ENCODE measurements around the gene CCSER1.

CCSER1 gene

DNA sequence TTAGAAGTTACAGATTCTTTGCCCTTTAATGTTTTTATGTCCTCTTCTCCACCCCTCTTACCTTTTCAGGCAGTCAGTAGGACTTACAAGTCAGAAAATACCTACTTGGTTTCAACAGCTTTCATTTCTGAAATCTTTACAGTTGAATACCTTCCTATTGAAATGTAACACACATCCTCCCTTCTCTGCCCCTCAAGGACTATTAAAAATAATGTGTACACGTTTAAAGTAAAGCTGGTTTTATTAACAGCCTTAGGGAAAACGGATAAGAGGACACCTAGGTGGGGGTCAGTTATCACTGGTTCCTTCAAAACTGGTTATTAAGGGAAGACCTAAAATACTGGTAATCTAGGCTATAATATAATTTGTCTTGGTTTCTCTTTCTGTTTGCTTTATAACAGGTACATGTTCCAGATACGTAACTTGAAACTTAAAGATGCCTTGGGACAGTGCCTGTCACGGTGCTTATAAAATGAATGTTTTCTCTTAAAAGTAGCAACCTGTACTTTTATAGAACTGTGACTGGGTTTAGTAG is 1.8 kb downstream of the CCSER1 start:
- DNase-seq (ENCODE audit: low spot score), result no peak

DNA sequence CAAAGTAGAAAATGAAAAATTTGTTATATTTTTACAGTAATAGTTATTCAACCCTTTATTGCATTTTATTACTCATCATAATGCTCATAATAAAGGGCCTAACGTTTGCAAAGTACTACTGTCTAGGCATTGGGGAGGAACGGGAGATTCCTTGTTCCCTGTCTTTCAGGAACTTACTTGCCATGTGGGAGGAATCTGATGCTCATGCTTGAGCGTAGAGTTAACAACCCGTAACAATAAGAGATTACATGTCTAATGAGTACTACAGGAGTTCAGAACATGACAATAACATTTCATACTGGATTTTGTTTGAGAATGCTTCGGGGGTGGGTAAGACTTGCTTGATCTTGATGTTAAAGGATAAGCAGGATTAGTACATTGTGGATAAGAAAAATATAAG is 2.9 kb downstream of the CCSER1 start:
- no peak for DNase-seq (ENCODE audit: low spot score)

DNA sequence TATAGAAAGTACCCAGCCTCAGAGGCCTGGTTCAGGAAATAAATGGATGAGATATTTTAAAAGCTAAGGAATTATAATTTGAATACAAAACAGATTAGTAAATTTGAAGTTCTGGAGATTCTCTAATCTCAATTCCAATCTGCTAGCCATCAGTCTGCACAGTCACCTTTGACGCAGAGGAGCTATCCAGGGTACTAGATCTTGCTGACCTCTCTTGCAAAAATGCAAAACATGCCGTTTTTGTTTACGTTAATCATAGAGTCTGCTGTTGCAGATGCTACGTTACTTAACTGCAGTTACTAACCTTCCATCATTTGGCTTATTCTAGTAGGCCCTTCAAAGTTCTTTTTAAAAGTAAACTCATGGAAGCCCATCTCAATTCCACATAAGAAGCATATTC is 10.4 kb downstream of the CCSER1 start:
- no peak for DNase-seq (ENCODE audit: low spot score)

DNA sequence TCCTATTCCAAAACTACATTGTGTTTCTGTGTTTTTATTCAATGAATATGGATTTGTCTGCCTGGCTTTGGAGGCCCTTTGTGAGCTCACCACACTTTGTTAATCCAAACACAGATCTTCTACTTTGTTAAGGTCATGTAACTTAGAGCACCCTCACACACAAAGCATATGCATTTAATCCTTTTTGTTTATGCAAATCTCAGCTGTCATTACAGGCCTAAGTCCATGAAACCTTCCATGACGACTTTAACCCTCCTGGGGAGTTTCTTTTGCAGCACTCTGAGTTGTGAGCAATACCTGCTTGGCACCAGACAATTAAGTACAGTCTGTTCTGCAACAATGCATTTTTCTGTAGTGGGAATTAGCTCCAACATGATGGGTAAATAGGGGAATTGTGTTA is 14.9 kb downstream of the CCSER1 start:
- no peak for DNase-seq (ENCODE audit: low spot score)

DNA sequence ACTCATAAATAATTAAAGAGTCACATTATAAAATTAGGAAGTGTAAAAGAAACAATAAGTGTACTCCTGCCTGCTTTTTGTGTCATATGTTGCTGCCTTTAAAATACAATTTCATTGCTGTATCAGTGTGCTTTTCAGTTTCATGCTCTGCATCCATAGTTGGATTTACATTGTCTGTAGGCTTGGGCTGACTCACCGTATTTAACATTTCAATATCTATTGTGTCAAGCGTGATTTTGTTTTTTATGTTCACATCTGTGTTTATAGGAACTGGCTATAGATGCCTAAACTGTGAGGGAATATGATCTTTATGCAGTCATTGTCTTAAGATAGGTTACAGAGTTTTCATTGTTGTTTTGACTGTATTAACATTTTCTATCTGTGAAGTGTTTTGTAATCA is 18.1 kb downstream of the CCSER1 start:
- no peak for DNase-seq (ENCODE audit: low spot score)

DNA sequence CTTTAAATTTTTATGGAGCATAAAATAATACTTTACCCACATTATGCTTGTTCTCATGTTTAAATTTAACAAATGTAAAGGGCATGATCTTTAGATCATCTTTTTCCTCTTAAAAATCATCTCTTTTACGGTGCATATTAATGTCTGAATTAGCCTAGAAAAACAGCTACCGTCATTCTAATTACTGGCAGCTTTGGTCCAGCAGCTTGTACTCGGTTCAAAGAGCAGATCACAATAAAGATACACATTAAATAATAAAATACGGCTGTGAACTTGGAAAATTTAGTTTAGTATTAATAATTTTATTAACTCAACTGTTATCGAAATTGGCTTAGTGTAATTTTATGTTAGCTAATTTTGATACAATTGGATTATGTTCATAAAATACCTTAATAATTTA is 19.1 kb downstream of the CCSER1 start:
- no peak for DNase-seq (ENCODE audit: low spot score)

DNA sequence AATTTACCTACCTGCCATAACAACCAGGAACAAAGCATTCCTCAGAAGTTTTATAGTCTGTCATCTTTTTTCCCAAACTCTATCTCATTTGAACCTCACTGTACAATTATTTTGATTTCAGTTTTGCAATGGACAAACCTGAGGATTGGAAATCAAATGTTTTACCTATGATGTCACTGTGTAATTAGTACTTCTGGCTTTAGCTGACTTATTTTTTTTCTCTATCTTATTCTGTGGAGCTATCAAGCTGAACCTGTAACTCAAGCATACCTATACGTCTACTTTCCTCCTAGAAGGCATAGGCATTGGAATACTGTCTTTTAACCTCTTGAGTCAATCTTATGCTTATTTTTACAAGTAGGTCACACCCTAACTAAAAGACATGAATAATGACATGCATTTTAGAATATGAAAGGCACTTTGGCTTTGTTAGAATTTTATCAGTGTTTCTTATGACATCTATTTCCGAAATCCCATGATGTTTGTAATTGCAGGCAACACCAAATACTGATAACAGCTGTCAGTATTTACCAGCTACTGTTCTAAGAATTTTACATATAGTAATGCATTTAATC is 21.5 kb downstream of the CCSER1 start:
- no peak for DNase-seq (ENCODE audit: low spot score)

DNA sequence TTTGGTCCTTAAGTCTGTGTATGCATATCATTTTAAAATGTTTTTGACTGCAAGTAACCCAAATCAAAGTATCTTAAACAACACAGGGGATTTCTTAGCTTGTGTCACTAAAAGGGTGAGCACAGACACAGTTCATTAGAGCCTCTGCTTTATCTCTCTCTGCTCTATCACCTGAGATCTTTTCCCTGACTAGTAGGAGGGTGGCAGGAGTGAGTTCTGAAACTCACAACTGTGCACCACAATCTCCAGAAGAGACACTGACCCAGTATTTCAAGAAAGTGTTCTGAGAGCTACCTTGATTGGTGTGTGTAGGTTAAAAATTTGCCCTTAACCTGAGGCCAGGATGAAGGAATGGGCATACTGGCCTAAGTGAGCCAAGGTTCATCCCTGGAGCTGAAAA is 24.8 kb downstream of the CCSER1 start:
- DNase-seq (ENCODE audit: low spot score), result no peak

DNA sequence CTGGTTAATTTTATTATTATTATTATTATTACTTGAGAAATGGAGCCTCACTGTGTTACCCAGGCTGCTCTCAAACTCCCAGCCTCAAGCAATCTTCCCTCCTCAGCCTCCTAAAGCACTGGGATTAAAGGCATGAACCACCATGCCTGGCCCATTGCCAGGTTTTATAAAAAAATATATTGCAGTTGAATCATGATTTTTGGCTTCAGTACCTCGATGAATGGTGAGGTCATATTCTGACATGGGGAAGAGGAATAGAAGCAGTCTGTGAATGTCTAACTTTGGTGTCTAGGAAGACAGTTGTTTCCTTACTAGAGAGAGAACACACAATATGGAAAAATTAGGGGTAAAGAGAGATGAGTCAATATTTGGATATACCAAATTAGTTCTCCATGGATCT is 32.0 kb downstream of the CCSER1 start:
- DNase-seq (ENCODE audit: low spot score), result no peak

DNA sequence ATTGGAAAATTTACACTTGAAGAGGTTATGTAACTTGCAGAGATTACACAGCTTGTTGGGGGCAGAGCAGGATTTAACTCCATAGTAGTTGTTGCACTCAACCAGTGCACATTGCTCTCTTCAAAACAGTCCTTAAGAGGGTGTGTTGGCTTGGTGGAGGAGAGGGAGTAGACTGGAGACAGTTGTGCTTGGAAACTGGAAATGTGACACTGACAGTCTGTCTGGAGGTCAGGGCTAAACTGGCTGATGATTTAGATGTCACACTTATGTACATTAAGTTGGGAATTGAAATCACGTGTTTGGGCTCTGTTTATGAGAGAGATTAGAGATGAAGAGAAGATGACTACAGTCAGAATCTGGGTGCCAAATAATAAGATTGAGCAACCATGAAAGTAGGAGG is 32.9 kb downstream of the CCSER1 start:
- no peak for DNase-seq (ENCODE audit: low spot score)

DNA sequence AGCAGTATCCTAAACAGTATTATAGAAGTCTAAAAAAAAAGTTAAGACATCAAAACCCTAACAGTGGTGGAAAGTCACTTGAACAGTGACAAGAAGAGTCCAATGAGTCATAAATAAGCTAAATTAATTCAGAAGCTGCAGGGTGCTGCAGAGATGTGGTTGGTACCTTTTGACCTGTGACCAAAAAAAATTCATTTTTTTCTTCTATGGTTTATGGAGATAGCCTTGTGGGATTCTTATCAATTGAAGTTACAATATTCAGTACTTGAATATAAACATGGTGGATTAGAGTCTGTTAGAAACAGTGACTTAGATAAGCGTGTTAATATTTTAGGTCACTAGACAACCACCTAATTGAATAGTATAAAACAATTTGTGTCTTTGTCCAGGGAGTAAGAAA is 35.4 kb downstream of the CCSER1 start:
- DNase-seq (ENCODE audit: low spot score), result no peak

DNA sequence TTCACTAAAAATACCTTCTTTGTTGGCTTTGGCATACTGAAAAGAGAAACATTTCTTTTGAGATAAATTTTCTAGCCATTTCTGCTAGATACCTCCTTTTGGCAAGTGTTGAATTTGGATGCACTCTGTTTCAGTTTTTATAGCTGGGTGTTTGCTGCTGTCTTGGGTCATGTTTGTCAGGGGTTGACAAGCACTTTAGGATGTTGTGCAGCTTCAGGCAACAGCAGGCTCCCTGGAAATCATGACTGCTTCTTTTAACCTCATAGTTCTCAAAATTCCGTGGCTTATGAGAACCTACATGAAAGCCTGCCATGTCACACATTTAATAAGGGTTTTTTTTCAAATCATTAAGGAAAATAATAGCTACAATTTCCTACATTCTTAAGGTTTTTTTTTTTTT is 36.7 kb downstream of the CCSER1 start:
- DNase-seq (ENCODE audit: low spot score), result no peak

DNA sequence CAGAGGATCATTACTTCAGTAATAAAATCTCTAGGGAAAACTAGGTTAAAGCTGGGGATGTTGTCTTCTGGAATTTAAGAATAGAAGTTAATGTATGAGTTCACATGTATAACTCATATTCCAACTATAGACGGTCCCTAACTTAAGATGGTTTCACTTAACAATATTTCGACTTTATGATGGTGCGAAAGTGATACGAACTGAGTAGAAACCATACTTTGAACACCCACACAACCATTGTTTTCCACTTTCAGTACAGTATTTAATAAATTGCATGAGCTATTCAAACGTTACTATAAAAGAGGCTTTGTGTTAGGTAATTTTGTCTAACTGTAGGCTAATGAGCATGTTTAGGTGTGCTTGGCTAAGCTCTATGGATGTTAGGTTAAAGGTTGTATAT is 38.7 kb downstream of the CCSER1 start:
- DNase-seq (ENCODE audit: low spot score), result no peak

DNA sequence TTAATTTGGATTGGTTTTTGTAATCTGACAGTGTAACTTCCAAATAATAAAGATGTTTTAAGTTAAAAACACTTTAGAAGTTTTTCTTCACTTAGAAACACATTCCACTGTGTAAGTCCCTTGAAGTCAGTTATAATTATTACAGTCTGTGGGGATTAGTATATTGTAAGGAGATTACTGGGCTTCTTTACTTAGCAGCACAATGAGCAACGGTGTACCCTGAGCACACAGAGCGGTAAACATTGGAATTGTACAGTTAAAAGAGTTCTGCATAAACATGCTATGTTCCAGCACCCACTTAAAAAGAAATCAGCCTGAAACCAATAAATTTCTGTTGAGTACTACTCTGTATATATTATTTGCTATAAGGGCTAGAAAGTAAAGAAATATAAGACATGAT is 44.3 kb downstream of the CCSER1 start:
- DNase-seq (ENCODE audit: low spot score), result no peak

DNA sequence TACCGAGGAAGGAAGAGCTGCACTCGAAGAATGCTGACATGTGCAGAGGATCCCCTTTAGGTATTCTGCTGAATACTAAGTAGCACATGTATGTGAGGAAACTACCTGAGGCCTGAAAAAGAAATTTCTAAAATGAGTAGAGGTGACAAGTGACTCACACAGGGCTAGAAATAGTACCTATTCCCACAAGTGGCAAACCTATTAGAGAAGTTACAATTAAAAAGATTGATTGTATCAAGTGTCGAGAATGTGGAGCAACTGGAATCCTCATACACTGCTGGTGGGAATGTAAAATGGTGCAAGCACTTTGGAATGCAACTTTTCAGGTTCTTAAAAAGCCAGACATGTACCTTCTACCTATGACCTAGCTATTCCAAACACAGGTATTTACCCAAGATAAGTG is 47.4 kb downstream of the CCSER1 start:
- DNase-seq (ENCODE audit: low spot score), result no peak

DNA sequence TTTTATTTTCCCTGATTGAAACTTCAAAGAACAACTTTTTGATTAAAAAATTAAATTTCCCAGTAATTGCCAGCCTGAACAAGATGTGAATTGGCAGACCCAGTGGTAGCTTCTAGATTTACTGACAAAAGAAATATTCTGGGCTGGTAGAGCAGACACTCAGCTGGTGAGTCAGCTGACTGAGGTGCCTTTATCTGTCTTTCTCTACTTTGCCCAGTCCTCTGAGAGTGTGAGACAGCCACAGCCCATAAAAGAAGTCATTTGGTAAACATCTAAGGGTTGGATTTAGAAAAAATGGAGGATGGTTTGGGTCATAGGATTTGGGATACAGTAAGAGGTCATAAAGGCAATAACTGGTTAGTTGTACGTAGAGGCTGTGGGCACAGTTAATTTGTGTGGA is 54.5 kb downstream of the CCSER1 start:
- DNase-seq (ENCODE audit: low spot score), result no peak

DNA sequence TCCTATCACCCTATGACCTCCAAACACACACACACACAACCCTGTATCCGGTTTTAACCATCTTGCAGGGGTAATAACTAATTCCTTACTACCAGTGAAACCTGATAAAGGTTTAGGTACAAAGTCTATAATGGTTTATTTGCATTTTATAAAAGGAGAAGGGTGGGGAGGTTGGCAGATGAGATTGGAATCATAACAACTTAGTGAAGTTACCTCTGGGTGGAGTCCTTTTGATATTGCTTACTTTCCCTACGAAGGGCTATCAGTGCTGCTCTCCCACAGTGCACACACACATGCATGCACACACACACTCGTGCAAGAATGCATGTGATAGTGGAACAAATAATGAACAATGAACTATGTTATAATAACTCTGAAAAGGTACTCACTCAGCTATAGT is 56.1 kb downstream of the CCSER1 start:
- DNase-seq (ENCODE audit: low spot score), result no peak

DNA sequence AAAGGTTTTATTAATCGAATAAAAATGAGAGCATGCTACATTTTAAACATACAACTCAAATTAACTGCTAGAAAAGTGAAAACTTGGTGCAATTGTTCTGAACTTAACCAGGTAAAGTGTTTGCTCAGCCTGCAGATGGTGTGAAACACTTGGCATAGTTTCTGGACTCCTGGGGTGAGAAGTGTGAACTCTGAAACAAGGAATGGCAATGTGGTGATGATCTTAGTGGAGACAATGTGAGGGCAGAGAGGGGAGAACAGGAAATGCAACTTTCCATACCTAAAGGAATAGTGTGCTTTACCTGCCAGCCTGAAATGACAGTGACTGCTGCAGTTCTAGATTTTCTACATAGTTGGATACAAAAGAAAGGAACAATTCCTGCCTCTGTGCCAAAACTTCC is 57.4 kb downstream of the CCSER1 start:
- DNase-seq (ENCODE audit: low spot score), result no peak

DNA sequence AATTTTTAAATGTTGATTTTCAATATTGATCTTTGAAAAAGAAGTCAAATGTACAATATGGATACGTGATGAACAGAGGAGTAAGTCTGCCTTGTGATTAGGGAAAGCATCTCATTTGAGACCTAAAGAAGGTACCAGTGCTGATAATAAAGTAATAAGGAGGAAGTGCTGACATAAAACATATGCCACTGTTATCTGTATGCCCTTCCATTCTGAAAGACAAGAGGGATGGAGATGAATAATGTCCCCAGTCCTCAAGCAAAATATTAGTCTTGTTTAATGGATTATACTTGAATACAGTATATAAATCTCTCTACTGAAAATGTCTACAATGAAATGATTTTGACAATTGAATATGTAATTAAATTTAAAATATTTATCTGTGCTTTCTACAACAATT is 58.2 kb downstream of the CCSER1 start:
- DNase-seq (ENCODE audit: low spot score), result no peak

DNA sequence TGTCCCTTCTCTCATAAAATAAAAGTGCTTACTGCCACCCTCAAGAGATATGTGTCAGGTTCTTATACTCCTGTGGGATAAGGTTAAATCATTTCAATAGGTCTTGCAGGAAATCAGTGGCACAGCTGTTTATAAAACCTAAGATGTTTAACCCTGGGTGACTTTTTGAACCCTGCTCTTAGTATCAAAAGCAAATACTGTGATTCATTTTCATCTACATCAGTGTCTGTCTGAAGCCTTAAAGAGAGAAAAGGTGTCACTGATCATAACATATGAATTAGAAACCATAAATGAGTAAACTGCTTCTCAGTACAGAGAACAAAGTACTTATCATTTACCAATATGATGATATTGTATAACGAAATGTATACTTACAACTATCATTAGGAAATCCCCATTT is 59.0 kb downstream of the CCSER1 start:
- no peak for DNase-seq (ENCODE audit: low spot score)

DNA sequence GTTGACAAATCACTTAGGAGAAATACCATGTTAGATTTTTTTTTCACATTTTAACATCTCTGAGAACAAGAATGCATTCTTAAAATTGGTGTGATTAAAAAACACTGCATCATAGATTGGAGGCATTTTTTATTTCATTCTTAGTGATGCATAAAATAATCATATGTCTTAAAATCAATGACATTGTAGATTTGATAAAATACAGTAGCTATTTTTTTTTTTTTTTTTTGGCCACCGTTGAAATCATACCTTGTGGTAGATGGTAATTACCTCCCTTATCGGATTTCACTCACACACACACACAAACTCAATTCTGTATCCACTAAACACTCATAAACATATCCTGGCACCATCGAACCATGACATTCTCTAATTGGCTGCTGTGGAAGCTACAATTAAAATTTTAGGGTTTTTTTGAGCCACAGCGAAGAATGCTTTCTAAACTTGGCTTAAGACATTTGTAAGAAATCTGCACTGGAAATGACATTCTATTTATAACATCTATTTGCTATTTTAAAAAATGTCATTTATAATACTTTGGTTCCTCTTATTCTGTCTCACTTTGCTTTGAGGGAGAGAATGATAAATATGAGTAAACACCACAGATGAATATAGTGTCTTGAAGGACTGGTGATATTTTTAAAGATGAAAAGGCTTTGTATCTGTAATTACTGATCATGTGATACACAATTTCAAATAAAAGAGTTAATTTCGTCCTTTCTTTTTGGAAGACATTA is 60.1 kb downstream of the CCSER1 start:
- DNase-seq (ENCODE audit: low spot score), result no peak

DNA sequence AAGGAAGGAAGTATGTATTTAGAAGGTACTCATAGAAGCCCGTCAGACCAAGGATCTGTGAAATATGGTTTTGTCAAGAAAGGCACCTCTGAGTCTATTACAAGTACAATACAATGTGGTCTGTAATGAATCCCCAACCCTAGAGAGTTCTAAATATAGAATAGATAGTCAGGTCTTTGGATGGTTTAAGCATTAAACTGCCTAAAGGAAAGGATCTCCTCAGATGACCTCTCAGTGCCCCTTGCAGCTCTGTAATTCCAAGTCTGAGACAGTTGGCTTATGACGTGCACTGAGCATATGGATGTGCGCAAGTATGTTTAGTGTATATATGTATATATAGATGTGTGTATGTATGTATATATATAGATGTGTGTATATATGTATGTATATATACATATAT is 62.0 kb downstream of the CCSER1 start:
- DNase-seq (ENCODE audit: low spot score), result no peak

DNA sequence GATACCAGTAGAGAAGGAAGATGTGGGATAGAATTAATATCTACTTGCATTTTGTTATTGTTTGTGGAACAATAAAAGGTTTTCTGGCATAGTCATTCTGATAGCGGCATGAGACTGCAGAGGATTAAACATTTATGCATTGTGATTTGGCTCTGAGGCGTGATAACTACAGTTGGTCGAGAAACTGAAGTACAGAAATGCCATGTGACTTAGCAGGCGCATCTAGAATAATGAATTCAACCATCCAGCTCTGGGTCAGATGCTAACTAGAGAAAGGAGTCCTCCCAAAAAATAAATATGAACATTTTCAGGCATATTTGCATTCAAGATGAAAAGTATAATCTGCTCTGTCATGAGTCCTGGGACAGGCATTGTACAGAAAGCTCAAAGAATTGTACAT is 62.8 kb downstream of the CCSER1 start:
- no peak for DNase-seq (ENCODE audit: low spot score)

DNA sequence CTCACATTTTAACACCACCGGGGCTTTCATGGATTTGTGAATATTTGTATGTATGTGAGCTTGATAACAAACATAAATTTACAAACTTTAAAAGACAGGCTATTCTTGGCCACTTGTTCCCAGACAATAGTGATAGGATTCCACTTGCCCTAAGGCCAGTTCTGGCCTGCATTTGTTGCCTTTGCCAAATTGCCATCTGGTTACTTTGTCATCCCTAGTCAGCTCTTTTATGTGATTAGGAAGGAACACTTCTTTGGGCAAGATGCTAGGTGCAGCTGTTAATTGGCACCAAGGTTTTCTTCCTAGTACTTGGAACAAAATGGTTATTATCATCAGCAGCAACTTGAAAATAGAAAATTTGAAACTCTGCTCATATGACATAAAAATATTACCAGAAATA is 63.3 kb downstream of the CCSER1 start:
- DNase-seq (ENCODE audit: low spot score), result no peak
